SH-SY5Y (cell line): ENCODE data around the gene USH2A.

Source experiments
- GATA2 ChIP-seq: IDR thresholded peaks from 2 replicates; pipeline ENCODE4 v1.6.1; 2011; ENCODE audit warnings: mild to moderate bottlenecking, low read depth, low read length
- GATA3 ChIP-seq: IDR thresholded peaks from 2 replicates; pipeline ENCODE4 v1.6.1; 2011; ENCODE audit warnings: low read depth, mild to moderate bottlenecking, low read length, moderate library complexity

DNA sequence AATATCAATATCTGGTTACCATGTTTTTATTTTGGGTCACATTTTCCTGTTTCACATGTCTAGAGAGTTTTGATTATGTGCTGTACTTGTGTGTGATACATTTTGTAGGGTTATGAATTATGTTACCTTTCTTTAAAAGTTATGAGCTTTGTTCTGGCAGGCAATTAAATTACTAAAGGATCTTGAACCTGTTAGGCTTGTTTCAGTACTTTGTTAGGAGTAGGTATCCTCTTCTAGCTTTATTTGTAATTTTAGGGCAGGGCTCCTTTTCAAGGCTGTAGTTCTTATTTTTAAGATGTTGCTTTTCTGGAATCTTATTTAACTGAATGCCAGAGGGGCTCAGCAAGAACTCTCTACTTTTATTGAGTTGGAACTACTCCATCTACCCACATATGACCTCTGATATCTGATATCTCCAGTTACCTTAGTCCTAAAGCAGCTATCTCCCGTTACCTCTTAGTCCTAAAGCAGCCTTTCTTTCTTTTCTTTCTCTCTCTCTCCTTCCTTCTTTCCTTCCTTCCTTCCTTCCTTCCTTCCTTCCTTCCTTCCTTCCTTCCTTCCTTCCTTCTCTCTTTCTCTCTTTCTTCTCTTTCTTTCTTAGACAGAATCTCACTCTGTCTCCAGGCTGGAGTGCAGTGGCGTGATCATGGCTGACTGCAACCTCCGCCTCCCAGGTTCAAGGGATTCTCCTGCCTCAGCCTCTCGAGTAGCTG, 832.3 kb downstream of the USH2A start:
- TF ChIP-seq GATA2 (no peak), GATA3 (no peak)
